Heart left ventricle (tissue), 16 donors: Measurements from ENCODE around the gene CLEC18C. TPM values are rescaled to one million over a fixed set of nuclear protein-coding genes. Genes with fewer than 3 reads are reported as not detected.
"Not testable (repeated sequence)": the region's sequence is repeated elsewhere in the genome, so short reads cannot be mapped to it uniquely, and the experiment has no call there.

ENCODE experiments used
- ATAC-seq, 4 donors: fragments of 200-7000 bp; cut with Tn5 transposase; one replicate each; pipeline ENCODE4 v1.9.1; 2020 to 2022; ENCODE audit warnings: moderate library complexity in 4 of 4, mild to moderate bottlenecking in 3 of 4, moderate number of reproducible peaks in 1 of 4
- DNase-seq, 5 donors: peaks; one replicate each; pipeline ENCODE4 v3.0.0-alpha.2; 2020
- H3K27ac ChIP-seq, 12 donors: fragments of 200-600 bp; sonication (generic) in 4 of 12; one replicate each; pipeline versions ENCODE4 v1.5.0 to v1.8.0; 2016 to 2022; ENCODE audit warnings: mild to moderate bottlenecking in 2 of 12
- H3K27me3 ChIP-seq, 9 donors: fragments of 200-600 bp; sonication (generic) in 2 of 9; one replicate each; pipeline versions ENCODE4 v1.5.1 to v1.8.0; 2016 to 2022; ENCODE audit warnings: mild to moderate bottlenecking in 3 of 9
- H3K36me3 ChIP-seq, 9 donors: fragments of 200-600 bp; sonication (generic) in 2 of 9; one replicate each; pipeline versions ENCODE4 v1.5.0 to v1.8.0; 2018 to 2022; ENCODE audit warnings: mild to moderate bottlenecking in 2 of 9
- H3K4me1 ChIP-seq, 12 donors: fragments of 200-600 bp; sonication (generic) in 4 of 12; one replicate each; pipeline versions ENCODE4 v1.5.0 to v1.8.0; 2016 to 2022; ENCODE audit warnings: mild to moderate bottlenecking in 3 of 12
- H3K4me3 ChIP-seq, 12 donors: fragments of 200-600 bp; sonication (generic) in 4 of 12; one replicate each; pipeline versions ENCODE4 v1.5.0 to v1.8.0; 2017 to 2022; ENCODE audit warnings: mild to moderate bottlenecking in 9 of 12, moderate library complexity in 4 of 12
- H3K9me3 ChIP-seq, 12 donors: fragments of 200-600 bp; sonication (generic) in 4 of 12; one replicate each; pipeline versions ENCODE4 v1.5.0 to v1.8.0; 2016 to 2022; ENCODE audit warnings: mild to moderate bottlenecking in 1 of 12
- WGBS, 4 donors: extraction: QIAGEN DNeasy Blood & Tissue Kit in 2 of 4; methylation state at CpG; one replicate each; pipeline versions ENCODE4 v1.1.5 to v1.1.7; 2013 to 2018; 5-methylcytosine and 5-hydroxymethylcytosine counted together
- intact Hi-C, 10 donors: fragments of 100-400 bp; cut with DNase I; formaldehyde crosslinking; loops; one replicate each; pipeline versions ENCODE4 v1.11.1 to v1.14.2; 2022
- polyA plus RNA-seq, 2 donors: library from polyadenylated mRNA; stranded (reverse); fragments of 200-250 nt; gene quantifications; one replicate each; pipeline ENCODE4 v1.2.3, GENCODE V29; 2013
- total RNA-seq, 9 donors: library from RNA; depleted of rRNA in 2 of 9; stranded (reverse); fragments of >200 nt in 2 of 9; fragmentation: NEBNext Ultra II Directional in 3 of 9; extraction: Animal tissue kit (Norgen Biotek cat#: 25700) in 3 of 9; gene quantifications; one replicate each; pipeline versions ENCODE4 v1.1.0 to v1.2.4, GENCODE V29; 2016 to 2023
- donor health status: ischemic (EF 13 %, LVEDD 7.1; RV severe dilation, severe dysfunction).
- donor health status: healthy with polysubstance abuse.
- donor health status: DM: no; HTN: yes; CAD: no.
- donor health status: DM: no; HTN: no; CAD: no.
- donor health status: ischemic (EF 25% LVEDD 6.9; RV normal size, moderate dysfunction).
- donor health status: ischemic (EF 25% LVEDD 5.7; RV mildly dilated, moderate dysfunction).
- donor health status: healthy.
- donor health status: DM: yes; HTN: yes; CAD: no.
- donor health status: ischemic (EF 35%, LVEDD 5.7; RV mildly dilated, moderate dysfunction).
- donor health status: nonischemic (EF 11% LVEDD 7.7; RV severe dilation, severe dysfunction).
- donor health status: DM: yes; HTN: yes; CAD: no.
- donor health status: PGD.
- donor health status: ischemic (EF 29% LVEDD 5.4; RV normal size, mild dysfunction).
- donor health status: nonischemic (EF 23%, LVEDD 6.1; RV moderate dilation, normal function).

Gene CLEC18C
- total and polyA plus RNA-seq, 11 donors, result 0.09 to 0.34 (median 0.14) TPM; not detected in 5

DNA sequence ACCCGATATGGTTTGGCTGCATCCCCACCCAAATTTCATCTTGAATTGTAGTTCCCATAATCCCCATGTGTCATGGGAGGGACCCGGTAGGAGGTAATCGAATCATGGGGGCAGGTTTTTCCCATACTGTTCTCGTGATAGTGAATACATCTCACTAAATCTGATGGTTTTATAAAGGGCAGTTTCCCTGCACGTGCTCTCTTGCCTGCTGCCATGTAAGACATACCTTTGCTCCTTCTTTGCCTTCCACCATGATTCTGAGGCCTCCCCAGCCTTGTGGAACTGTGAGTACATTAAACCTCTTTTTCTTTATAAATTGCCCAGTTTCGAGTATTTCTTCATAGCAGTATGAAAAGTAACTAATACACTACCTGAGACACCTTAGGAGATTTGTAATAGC is 32.8 kb downstream of the CLEC18C start:
- H3K27ac ChIP-seq, H3K4me3 ChIP-seq, DNase-seq, H3K27me3 ChIP-seq, H3K9me3 ChIP-seq, H3K36me3 ChIP-seq, H3K4me1 ChIP-seq, ATAC-seq, intact Hi-C loops: not testable (repeated sequence)
- WGBS, 4 donors, result 96 to 97% (median 97%) methylated on average over 4 to 6 of the region's 6 CpGs

DNA sequence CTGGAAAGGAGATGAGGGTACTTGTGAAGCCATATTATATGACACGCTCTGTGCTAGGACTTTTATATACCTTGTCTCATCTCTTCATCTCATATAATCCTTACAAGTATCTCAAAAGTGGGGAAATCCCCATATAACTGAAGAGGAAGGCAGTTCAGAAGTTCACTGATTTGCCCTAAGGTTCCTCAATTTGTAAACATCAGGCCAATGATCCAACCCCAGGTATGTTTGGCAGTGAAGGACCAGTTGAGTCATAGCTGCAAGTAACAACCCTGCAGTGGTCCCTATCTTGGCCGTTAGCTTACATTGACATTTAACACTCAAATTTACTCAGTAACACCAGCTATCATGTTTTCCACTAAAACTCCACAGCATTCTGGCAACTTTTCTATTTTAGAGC is 45.0 kb downstream of the CLEC18C start:
- H3K36me3 ChIP-seq, result peaks cover 0 to 51% (median 13%) of the 10 kb centered on the region in 9 donors
- intact Hi-C loops, H3K4me3 ChIP-seq, H3K27ac ChIP-seq, H3K4me1 ChIP-seq, H3K9me3 ChIP-seq, DNase-seq, ATAC-seq, H3K27me3 ChIP-seq: not testable (repeated sequence)
- WGBS, 4 donors, result 89 to 94% (median 93%) methylated on average over 2 of the region's 2 CpGs

DNA sequence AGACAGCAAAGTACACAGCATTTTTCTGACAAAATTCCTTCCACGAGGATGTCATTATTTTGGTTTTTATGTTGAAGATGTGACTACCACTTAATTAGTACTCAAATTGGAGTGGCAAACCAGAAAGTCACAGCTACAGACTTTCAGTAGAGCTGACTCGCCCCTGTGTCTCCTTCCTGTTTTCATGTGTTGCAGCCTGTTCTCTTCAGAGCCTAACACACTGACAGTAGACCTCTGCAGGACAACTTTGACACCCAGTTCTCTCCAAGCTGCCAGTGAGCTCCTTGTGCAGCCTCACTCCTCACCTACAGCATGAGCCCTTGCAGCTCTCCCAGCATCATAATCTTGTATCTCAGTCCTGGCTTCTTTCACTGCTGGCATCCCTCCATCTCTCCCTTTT is 49.0 kb downstream of the CLEC18C start:
- H3K4me1 ChIP-seq, intact Hi-C loops, H3K9me3 ChIP-seq, H3K27ac ChIP-seq, H3K4me3 ChIP-seq, DNase-seq, ATAC-seq, H3K27me3 ChIP-seq: not testable (repeated sequence)
- peaks cover 0 to 63% (median 21%) of the 10 kb centered on the region in 9 donors for H3K36me3 ChIP-seq
- 42 to 70% (median 55%) methylated on average over 2 of the region's 2 CpGs for WGBS, 4 donors

DNA sequence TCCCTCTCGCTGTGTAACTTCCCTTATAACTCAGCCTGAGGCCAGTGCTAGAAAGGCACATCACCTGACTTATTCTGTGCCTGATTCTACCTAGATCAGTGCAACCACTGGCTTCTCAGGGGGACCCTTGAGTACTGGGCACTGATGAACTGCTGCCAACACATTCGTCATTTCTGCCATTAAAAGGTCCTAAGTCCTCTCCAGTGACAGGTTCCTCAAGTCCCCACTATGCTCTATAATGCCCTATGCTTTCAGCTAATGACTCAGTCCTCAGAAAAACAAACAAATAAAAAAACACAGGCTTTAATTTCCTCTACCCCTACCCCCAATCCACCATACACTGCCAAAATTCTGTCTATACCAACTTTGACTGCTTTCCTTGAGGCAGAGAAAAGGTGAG is 49.6 kb downstream of the CLEC18C start:
- DNase-seq, H3K4me1 ChIP-seq, H3K9me3 ChIP-seq, H3K4me3 ChIP-seq, ATAC-seq, intact Hi-C loops, H3K27me3 ChIP-seq: not testable (repeated sequence)
- H3K36me3 ChIP-seq, result peaks cover 0 to 67% (median 23%) of the 10 kb centered on the region in 9 donors
- 62 to 100% (median 91%) methylated on average over 1 of the region's 2 CpGs; no CpG with 5 or more reads in 1 of the 4 donors for WGBS, 4 donors
- H3K27ac ChIP-seq, result peak overlapping the region in 1 of 12 donors; percentile 15

DNA sequence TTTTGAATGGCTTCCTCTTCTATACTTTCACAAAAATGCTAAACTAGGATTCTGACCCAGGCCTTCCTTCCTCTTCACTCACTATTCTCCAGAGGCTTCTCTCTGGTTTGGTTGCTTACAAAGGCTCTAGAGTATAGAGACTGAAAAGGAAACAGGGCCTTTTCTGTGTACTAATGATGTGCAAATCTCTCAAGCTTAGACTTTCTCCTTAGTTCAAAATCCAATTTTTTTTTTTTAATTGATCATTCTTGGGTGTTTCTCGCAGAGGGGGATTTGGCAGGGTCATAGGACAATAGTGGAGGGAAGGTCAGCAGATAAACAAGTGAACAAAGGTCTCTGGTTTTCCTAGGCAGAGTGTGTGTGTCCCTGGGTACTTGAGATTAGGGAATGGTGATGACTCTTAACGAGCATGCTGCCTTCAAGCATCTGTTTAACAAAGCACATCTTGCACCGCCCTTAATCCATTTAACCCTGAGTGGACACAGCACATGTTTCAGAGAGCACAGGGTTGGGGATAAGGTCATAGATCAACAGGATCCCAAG is 50.5 kb downstream of the CLEC18C start:
- ATAC-seq, DNase-seq, H3K4me1 ChIP-seq, H3K27ac ChIP-seq, intact Hi-C loops, H3K4me3 ChIP-seq, H3K27me3 ChIP-seq, H3K9me3 ChIP-seq: not testable (repeated sequence)
- H3K36me3 ChIP-seq, result peaks cover 0 to 68% (median 30%) of the 10 kb centered on the region in 9 donors
- 36 to 65% (median 54%) methylated on average over 1 of the region's 3 CpGs for WGBS, 4 donors

DNA sequence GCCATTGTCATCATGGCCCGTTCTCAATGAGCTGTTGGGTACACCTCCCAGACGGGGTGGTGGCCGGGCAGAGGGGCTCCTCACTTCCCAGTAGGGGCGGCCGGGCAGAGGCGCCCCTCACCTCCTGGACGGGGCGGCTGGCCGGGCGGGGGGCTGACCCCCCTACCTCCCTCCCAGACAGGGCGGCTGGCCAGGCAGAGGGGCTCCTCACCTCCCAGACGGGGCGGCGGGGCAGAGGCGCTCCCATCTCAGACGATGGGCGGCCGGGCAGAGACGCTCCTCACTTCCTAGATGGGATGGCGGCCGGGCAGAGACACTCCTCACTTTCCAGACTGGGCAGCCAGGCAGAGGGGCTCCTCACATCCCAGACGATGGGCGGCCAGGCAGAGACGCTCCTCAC is 51.1 kb downstream of the CLEC18C start:
- ATAC-seq, DNase-seq, intact Hi-C loops, H3K9me3 ChIP-seq, H3K27me3 ChIP-seq, H3K4me3 ChIP-seq, H3K27ac ChIP-seq, H3K4me1 ChIP-seq: not testable (repeated sequence)
- WGBS, 4 donors, result 95 to 98% (median 96%) methylated on average over 8 to 20 of the region's 24 CpGs
- H3K36me3 ChIP-seq, result peaks cover 0 to 68% (median 29%) of the 10 kb centered on the region in 9 donors

DNA sequence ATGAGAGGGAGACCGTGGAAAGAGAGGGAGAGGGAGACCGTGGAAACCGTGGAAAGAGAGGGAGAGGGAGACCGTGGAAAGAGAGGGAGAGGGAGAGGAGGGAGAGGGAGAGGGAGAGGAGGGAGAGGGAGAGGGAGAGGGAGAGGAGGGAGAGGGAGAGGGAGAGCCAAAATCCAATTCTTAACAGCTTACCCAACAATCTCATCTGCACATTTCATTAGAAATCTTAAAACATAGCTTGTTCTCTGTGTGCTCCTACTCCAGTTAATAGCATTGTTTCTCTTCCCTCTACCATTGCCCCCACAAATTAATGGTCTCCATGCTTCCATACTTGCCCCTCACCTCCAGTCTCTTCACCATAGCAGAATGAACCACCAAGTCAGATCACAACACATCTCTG is 51.8 kb downstream of the CLEC18C start:
- H3K4me1 ChIP-seq, H3K4me3 ChIP-seq, ATAC-seq, H3K27me3 ChIP-seq, DNase-seq, H3K27ac ChIP-seq, H3K9me3 ChIP-seq, intact Hi-C loops: not testable (repeated sequence)
- WGBS, 4 donors, result 82 to 94% (median 92%) methylated on average over 2 to 4 of the region's 4 CpGs
- H3K36me3 ChIP-seq, result peaks cover 0 to 65% (median 26%) of the 10 kb centered on the region in 9 donors

DNA sequence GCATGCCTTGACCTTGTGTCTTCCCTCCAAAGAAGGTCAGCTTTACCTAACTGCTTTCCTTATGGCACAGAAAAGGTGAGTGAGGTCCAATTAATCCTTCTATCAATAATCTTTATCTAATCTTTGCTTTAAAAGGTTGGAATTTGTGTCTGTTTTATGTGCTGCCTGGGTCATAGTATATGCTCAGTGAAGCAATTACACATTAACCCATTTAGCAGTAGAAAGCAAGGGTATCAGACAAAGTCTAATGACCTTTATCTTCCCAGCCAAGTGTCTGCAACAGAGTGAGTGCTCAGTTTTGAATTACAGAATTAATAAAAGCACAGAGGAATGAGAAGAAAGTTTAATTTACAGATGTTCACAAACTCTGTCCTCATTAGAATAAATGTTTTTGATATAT is 52.4 kb downstream of the CLEC18C start:
- intact Hi-C loops, H3K4me3 ChIP-seq, H3K4me1 ChIP-seq, DNase-seq, H3K27me3 ChIP-seq, H3K27ac ChIP-seq, ATAC-seq, H3K9me3 ChIP-seq: not testable (repeated sequence)
- H3K36me3 ChIP-seq, result peaks cover 0 to 67% (median 30%) of the 10 kb centered on the region in 9 donors

DNA sequence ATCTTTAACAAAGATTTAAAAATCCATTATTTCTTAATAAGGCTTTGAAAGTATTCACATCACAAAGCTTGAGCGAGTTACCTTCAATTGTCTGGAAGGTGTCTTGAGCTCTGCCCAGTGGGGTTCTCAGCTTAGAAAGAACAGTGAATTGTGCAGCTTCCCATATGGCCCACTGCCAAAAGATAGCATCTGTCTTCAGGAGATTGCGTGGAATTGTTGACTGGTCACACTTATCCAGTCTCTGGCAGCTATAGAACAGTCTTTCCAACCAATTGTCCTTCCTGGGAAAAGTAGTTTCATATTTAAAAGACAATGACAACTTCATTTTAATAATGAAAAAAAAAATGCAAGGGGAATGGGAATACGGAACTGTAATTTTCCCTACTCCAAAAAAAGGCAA is 58.2 kb downstream of the CLEC18C start:
- H3K27ac ChIP-seq, H3K9me3 ChIP-seq, H3K4me1 ChIP-seq, H3K27me3 ChIP-seq, ATAC-seq, H3K4me3 ChIP-seq, intact Hi-C loops: not testable (repeated sequence)
- 50 to 67% (median 60%) methylated on average over 2 to 3 of the region's 3 CpGs for whole genome bisulfite sequencing, 4 donors
- H3K36me3 ChIP-seq, result peaks cover 0 to 89% (median 46%) of the 10 kb centered on the region in 9 donors
- peak in 1 of 5 donors; percentile 25 for DNase-seq
